ENCODE data around the gene SRPRB. TPM values are rescaled to one million over a fixed set of nuclear protein-coding genes. Genes with fewer than 3 reads are reported as not detected.

SRPRB gene
- 57.7 TPM for polyA plus RNA-seq (ENCODE audit: insufficient read length)
- long read RNA-seq, donor 1, partial matches to known transcripts = 28 of 28 reads
- long read RNA-seq, donor 1, other reads (novel, unspliced or antisense) = 0 of 28 reads
- long read RNA-seq, donor 2, partial matches to known transcripts = 29 of 29 reads
- long read RNA-seq, donor 2, other reads (novel, unspliced or antisense) = 0 of 29 reads
- long read RNA-seq, donor 3, partial matches to known transcripts = 27 of 27 reads
- long read RNA-seq, donor 3, other reads (novel, unspliced or antisense) = 0 of 27 reads
- long read RNA-seq, donor 4 = 0 reads
- long read RNA-seq, donor 5, partial matches to known transcripts = 28 of 30 reads
- long read RNA-seq, donor 5, other reads (novel, unspliced or antisense) = 0 of 30 reads
- long read RNA-seq, donor 6, partial matches to known transcripts = 32 of 32 reads
- long read RNA-seq, donor 6, other reads (novel, unspliced or antisense) = 0 of 32 reads
- long read RNA-seq, donor 7, partial matches to known transcripts = 30 of 30 reads
- long read RNA-seq, donor 7, other reads (novel, unspliced or antisense) = 0 of 30 reads
- long read RNA-seq, donor 8, partial matches to known transcripts = 19 of 20 reads
- long read RNA-seq, donor 8, other reads (novel, unspliced or antisense) = 0 of 20 reads

- peak; percentile 92 for DNase-seq
Measured at GRCh38 chr3:133805702-133806475, at the start of gene SRPRB. Gene SRPRB, plus strand, starts transcription at chr3:133805815. Its CDS starts 34 bp downstream, at chr3:133805849.

GRCh38 chr3:133756716-133757694, 48.6 kb upstream of the SRPRB start:
- DNase-seq = no peak

DNA sequence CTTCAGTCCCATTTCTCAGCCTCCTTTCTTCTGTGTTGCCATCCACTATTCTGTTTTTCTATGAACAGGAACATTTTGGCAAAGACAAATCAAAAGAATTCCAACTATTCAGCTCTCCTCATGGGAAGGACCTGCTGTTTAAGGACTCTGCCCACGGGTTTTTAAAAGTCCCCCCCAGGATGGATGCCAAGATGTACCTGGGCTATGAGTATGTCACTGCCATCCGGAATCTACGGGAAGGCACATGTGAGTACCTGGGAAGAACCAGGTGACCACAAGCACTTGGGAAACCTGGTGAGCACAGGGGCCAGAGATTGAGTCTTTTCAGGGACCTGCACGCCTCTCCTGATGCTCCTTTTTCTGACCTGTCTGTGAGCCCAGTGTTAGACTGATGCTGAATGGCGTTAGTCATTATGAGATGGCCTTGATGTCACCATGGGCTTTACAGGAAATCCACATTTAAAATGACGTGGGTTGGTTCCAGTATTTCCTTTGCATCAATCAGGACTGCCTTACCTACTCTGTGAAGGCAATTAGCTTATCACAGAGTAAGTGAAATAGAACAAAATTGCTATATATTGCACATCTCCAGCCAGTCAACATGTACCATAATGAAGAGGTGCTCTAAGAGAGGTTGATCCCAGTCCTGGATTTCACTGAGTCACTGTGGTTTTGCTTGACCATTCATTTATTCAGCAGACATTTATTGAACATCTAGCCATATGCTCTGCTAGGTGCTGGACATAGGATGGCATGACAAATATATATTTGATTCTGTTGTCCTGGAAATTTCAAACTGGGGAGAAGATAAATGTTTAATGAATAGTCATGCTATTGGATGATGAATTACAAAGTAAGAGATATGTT, 47.7 kb upstream of the SRPRB start:
- no peak for DNase-seq

DNA sequence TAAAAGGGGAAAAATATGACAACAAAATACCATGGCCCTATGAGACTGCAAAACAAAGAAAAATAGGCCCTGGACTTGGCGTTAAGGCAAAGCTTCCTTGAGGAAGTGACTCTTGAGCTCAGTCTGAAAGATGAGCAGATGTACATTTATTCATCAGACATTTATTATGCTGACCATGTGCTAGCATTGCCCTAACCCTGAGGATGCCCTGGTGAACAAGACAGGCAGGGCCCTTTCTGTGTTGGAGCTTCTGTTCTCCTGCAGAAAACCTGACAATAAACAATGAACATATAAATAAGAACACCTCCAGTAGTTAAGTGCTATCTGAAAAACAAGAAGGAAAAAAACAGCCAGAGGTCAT, 47.1 kb upstream of the SRPRB start:
- DNase-seq = no peak

DNA sequence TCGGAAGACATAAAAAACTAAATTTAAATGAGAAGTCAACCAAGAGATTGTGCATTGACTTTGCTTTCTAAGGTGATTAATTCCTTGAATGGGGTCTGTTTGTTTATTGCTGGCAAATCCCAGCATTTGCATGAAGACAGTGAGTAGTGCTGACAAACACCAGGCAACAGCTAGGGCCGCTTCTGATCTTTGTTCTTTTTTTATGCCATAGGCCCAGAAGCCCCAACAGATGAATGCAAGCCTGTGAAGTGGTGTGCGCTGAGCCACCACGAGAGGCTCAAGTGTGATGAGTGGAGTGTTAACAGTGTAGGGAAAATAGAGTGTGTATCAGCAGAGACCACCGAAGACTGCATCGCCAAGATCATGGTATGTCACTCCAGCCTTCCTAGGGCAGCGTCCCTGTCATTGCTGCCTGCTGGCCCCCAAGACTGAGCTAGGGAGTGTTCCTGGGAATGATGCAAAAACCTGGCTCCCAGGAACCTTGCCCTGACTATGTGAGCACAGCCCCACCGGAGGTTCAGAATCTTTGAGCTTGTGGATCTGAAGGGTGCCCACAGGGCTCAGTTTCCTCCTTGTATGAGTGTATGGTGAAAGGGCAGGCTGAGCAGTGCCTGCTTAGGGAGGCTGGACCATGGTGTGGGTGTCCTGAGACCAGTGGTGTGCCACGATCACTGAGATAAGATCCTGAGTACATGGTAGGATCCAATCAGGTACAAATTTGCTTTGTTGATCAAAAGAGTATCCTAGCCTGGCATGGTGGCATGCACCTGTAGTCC, 46.5 kb upstream of the SRPRB start:
- DNase-seq = no peak

- DNase-seq = peak; percentile 32
Measured at GRCh38 chr3:133759740-133760305, 45.8 kb upstream of the SRPRB start.

DNA sequence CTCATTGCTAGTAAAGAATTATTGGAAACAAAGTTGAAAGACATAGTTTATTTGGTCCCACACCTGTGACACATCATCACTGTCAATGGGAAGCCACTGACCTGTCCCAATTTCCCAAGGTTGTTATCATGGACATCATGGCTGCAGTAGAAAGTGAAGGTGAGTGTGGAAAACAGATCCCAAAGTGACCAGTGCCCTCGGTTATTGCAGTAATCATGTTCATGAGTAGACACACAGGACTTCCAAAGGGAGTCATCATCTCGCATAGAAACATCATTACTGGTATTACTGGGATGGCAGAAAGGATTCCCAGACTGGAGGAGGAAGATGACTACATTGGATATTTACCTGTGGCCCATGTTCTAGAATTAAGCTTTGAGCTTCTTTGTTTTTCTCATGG, 44.7 kb upstream of the SRPRB start:
- DNase-seq = no peak

GRCh38 chr3:133761605-133762484, 43.8 kb upstream of the SRPRB start:
- DNase-seq = no peak

- no peak for DNase-seq
Measured at GRCh38 chr3:133762539-133762938, 43.1 kb upstream of the SRPRB start.

DNA sequence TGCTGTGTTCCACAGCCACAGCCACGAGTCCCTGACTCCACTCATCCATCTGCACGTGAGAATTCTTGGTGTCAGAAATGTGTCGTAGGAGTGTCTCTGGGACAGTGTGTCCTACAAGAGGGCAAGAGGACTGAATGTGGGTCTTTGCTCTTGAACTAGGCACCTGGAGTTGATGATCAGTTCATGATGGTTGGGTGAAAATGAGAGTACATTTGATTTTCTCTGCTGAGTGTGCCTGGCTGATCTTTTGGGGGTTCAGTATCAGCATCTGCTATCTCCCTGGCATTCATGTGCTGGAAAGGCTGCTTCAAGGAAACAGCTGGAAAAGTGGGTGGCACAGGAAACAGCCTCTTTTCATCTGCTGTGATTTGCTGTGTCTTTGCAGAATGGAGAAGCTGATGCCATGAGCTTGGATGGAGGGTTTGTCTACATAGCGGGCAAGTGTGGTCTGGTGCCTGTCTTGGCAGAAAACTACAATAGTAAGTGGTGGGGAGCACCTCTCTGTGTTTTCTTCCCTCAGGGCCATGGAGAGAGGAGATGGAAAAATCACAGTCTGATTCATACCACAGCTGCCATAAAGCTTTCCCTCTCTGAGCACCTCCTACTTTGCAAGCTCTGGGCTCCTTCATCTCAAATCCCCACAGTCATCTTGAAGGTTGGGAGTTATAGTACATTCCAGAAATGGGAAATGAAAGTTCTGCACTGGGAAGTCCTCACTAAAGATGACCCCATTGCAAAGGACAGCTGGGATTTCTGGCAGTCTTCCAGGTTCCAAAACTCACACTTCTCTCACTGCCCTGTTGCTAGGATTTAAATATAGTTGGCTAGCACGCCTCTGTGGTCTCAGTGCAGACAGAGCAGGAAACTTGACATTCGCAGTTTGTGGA, 41.6 kb upstream of the SRPRB start:
- peak; percentile 68 for DNase-seq

DNA sequence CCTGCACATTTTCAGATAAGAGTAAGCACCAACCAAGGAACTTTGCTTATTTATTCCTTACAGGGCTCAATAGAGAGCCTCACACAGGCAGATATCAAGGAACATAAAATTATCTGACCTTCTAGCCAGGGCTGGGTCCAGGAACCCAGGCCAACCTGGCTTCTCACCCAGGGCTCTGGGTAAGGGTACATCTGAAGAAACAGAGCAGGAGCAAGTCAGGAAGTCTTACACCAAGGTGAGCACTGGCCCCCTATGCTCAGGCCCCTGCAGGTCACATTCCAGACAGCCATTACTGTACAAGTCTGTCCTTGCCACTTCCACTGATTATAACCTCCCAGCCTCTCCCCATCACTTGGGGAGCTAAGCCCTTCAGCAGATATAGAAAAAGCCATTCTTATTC, 40.4 kb upstream of the SRPRB start:
- no peak for DNase-seq

- no peak for DNase-seq
Measured at GRCh38 chr3:133767607-133768006, 38.0 kb upstream of the SRPRB start.

DNA sequence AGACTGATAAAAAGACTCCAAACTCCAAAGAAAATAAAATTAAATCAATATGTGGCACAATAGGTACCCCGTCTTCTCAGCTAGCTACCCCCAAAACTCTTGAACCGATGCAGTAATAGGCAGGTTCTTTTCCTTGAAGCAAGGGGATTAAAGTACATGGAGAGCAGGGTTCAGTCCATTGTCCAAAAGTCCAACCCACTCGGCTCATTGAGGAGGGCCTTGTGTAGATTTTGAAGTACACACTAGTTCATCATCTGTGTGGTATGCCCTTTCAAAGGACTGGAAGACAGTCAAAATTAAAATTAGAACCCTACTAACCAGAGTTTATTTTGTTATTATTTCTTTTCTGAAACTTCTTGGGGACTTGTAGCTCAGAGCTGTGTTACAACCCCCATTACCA, 36.1 kb upstream of the SRPRB start:
- no peak for DNase-seq

DNA sequence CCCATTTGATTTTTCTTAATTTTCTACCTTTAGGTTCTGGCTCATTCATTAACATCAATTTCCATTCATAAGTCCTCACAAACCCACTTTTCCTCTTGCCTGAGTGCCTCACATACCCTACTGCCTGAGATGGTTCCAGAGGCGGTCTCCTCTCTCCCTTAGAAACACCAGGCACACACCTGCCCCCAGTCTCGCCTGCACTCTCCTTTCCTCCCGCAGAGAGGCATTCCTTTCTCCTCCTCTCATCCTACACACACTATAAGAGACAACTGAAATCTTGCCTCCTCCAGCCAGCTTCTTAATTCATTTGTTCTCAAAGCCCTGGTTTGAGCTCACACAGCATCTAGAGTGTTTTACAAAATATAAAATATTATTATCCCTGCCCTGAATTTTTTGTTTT, 31.9 kb upstream of the SRPRB start:
- no peak for DNase-seq

DNA sequence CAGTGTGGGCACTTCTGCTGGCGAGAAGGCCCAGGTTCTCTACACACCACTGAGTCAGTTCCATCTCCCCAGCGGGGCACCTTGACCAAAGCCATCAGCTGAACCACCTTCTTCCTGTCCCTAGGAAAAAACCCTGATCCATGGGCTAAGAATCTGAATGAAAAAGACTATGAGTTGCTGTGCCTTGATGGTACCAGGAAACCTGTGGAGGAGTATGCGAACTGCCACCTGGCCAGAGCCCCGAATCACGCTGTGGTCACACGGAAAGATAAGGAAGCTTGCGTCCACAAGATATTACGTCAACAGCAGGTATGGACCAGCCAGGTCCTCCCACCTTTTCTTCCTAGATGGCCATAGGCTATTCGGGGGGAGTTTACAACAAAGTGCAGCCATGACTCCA, 30.3 kb upstream of the SRPRB start:
- no peak for DNase-seq

DNA sequence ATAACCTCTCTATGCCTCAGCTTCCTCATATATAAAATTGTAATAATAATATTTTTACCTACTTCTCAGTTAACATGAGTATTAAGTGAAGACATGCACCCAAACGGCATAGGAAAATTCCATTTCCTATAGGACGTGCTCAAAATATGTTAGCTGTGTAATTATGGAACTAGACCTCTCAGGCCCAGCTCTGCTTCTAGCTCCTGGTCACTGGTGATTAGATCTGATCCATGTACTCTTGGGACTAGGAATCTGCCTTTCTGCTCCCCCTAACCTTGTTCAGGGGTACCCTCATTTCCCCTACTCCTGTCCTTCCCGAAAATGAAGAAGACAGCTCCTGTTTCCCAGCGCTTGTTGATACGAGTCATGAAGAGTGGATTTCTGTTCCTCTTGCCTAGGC, 29.8 kb upstream of the SRPRB start:
- no peak for DNase-seq

GRCh38 chr3:133776794-133777438, 28.7 kb upstream of the SRPRB start:
- DNase-seq = no peak
